HG03378 (cell line): Measurements from ENCODE around the gene GMNN.
"Not testable (repeated sequence)": the region's sequence is repeated elsewhere in the genome, so short reads cannot be mapped to it uniquely, and the experiment has no call there.

Source experiments
- ATAC-seq: cut with Tn5 transposase; IDR thresholded peaks from one replicate; pipeline ENCODE4 v1.9.1; 2021; ENCODE audit warnings: mild to moderate bottlenecking, moderate library complexity; ENCODE audit not compliant: unreplicated experiment

GMNN gene

DNA sequence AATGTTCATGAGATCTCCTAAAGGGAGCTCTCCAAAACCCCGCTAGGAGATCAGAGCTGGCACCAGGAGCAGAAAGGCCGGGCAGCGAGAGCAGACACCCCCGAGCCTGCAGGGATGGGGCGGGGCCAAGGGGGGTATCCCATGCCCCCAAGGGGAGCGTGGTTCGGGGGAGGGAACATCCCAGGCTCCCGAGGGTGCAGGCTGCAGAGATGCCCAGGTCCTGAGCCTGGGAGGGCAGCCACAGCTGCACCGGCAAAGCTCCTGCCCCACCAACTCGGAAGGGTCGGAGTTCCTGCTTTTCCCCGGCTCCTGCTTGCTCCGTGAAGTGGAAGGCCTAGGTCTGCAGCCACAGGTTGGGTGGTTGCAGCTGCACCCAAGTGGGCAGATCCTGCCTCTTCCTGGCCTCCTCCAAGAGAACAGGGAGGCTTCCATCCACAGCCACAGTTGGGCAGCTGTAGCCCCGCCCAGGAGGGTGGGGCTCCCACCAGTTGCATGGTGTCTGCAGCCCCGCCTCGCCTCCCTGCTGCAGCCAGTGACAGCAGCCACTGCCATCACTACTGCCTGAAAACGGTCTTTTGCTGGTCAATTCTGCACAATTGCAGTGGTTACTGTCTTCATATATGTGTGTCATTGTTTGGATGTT, 13.4 kb upstream of the GMNN start:
- ATAC-seq, result no peak

DNA sequence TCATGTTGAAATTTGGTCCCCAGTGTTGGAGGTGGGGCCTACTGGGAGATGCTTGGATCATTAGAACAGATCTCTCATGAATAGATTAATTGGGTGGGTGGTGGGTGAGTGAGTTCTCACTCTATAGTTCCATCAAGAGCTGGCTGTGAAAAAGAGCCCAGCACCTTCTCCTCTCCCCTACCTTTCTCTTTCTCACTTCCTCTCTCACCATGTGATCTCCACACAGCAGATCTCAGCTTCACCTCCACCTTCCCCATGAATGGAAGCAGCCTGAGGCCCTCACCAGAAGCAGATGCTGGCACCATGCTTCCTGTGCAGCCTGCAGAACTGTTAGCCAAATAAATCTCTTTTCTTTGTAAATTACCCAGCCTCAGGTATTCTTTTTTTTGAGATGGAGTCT, 12.9 kb upstream of the GMNN start:
- ATAC-seq, result no peak

DNA sequence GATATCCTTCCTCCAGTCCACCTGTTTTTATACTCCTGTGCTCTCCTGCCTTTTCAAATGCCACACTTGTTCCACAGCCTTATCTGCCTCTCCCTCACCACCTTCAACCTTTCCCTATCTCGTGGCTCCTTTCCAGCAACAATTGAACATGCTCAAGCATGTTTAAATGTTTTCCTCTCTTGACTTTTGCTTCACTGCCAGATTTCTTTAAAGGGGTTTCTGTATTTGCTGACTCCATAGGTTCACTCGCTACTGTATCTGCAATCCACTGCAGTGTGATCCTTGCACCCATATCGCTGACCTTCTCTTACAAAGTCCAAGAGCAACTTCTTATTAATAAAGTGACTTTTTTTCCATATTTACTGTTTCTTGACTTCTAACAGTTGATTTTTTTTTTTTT, 11.2 kb upstream of the GMNN start:
- ATAC-seq, result no peak

DNA sequence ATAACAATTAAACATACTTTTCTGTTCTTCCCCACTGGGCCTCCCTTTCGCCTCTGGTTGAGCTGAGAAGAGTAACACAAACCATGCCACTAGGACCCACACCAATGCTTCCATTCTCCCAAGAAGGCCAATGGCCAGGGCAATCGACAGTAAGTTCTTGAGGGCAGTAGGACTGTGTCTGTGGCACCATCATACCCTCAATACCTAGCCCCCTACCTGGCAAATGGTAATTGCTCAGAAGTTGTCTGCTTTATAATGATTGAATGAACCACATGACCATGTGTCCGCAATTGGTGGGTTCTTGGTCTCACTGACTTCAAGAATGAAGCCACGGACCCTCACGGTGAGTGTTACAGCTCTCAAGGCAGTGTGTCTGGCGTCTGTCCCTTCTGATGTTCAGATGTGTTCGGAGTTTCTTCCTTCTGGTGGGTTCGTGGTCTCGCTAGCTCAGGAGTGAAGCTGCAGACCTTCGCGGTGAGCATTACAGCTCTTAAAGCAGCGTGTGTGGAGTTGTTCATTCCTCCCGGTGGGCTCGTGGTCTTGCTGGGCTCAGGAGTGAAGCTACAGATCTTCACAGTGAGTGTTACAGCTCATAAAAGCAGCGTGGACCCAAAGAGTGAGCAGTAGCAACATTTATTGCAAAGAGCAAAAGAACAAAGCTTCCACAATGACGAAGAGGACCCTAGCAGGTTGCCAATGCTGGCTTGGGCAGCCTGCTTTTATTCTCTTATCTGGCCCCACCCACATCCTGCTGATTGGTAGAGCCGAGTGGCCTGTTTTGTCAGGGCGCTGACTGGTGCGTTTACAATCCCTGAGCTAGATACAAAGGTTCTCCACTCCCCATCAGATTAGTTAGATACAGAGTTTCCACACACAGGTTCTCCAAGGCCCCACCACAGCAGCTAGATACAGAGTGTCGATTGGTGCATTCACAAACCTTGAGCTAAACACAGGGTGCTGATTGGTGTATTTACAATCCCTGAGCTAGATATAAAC, 9.6 kb upstream of the GMNN start:
- ATAC-seq, result not testable (repeated sequence)

DNA sequence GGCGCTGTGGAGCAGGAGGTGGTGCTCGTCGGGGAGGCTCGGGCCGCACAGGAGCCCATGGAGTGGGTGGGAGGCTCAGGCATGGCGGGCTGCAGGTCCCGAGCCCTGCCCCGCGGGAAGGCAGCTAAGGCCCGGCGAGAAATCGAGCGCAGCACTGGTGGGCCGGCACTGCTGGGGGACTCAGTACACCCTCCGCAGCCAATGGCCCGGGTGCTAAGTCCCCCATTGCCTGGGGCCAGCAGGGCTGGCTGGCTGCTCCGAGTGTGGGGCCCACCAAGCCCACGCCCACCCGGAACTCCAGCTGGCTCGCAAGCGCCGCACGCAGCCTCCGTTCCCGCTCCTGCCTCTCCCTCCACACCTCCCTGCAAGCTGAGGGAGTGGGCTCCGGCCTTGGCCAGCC, 8.8 kb upstream of the GMNN start:
- ATAC-seq, result not testable (repeated sequence)

DNA sequence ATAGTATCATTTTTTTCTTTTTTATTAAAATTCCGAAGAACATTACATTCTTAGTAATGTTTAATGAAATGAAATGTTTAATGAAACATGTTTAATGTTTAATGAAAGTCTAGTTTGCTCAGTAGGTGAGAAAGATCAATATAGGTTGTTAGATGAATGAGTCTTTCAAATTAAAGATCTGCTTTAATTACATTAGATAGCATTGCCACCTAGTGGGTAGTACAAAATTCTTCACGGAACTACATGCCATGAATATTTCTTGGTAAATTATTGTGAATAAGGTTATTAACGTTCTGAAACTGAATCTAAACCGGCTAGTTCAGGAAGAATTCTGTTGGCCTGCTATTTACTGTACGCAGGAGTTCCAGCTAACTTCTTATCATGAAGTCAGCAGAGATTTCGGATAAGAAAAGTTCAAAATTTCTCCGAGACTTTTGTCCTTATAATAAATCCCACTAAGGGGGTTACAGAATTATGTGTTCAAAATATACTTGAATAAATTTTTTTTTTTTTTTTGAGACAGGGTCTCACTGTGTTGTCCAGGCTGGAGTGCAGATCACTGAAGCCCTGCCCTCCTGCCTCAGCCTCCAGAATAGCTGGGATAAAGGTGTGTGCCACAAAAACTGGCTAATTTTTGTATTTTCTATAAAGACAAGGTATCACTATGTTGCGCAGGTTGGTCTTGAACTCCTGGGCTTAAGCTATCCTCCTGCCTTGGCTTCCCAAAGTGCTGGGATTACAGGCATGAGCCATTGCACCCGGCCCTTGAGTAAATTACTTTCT, 7.9 kb upstream of the GMNN start:
- ATAC-seq, result peak; percentile 64

DNA sequence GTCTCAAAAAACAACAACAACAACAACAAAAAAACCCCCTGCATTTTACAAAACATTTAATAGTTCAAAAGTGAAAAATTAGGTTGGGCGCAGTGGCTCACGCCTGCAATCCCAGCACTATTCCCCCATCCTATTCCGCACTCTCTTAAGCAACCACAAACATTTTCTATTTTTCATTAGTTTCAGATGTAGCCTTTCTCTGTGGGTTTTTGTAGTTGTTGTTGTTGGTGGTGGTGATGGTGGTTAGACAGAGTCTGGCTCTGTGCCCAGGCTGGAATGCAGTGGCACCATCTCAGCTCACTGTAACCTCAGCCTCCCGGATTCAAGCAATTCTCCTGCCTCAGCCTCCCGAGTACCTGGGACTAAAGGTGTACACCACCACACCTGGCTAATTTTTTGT, 6.4 kb upstream of the GMNN start:
- no peak for ATAC-seq

DNA sequence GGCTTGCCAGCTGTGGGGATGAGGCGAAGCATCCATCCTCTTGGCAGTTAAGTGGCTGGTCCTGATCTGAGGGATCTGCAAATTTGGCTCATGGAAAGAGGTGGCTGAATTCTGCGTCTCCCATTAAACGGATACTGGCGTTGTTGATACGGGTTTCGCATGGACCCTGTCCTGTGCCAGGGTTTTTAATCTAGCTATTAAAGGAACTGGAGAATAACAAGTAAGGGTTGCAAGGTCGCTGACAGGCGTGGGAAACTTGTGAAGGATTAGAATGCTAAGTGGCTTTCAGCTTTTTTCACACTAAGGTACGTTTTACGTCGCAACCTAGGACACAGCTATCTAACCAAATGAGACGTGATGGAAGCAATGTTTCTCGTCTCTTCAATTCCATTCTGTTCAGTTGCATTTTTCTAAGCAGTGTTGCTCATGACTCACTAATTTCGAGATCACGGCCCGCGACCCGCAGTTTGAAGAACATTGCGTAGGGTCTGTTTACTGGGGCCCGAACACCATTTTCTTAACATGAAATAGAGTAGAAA, 852 bp downstream of the GMNN start:
- ATAC-seq, result peak; percentile 21

DNA sequence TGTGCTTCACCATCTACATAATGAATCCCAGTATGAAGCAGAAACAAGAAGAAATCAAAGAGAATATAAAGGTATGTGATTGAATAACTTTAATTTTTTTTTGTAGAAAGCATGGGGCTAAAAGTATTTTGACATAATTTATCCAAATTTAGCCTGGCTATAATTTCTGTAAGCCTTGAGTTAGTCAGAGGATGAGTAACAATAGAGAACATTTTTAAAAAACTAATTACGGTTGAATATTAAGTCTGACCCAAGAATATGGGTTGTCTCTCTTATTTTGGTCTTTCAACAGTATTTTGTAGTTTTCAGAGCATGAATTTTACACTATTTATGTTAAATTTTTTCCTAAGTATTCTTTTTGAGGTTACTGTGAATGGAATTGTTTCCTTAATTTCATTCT, 2.5 kb downstream of the GMNN start:
- no peak for ATAC-seq

DNA sequence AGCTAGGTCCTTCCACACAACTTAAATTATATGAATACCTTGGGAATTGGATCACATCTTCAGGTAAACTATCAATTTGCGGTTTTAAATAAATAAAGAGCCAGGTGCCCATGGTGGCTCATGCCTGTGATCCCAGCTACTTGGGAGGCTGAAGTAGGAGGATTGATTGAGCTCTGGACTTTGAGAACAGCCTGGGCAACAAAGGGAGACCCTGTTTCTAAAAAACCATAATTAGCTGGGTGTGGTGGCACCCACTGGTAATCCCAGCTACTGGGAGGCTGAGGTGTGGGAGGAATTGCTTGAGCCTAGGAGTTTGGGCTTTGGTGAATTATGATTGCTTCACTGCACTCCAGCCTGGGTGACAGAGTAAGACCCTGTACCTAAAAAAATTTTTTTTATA, 3.4 kb downstream of the GMNN start:
- no peak for ATAC-seq

DNA sequence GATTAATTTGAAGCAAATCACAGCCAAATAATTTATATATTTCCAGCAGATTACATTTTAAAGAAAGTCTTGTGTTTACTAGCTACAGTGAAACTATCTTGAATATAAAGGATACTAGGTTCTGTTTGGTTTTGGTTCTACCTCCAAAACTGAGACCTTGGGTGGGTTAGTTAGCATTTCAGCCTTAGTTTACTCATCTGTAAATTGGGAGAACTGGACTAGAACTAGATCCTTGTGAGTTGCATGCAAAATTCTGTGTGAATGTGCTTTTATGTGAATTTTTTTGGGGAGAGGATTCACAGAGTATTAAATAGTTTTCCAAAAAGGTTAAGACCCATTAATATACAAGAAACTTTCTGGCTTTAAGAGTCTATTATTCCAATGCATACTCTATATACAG, 4.1 kb downstream of the GMNN start:
- no peak for ATAC-seq

DNA sequence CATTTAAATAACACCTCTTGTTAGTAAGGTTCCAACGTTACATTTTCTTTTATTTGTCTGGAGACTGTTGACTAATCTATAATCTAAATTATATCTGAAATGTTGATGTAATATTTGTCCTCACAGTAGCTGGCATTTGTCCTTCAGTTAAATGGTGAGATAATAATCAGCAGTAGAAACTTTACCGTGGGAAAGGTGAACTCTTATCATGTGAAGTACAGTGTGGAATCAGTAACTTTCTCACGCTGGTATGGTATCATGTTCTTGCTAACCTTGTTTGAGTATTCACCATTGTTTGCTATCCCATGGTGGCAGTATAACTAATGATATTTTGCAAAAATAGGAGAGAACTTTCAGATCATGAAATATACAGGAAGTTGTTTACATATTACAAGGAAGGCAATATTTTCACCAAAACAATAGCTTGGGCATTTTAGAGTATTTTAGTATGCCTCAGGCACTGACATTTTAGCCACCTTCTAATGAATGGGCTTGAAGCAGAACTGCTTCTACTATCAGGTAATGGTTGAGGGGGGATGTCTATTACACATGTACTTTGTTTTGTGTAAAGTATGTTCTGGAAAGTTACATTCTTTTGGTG, 4.8 kb downstream of the GMNN start:
- ATAC-seq, result no peak

DNA sequence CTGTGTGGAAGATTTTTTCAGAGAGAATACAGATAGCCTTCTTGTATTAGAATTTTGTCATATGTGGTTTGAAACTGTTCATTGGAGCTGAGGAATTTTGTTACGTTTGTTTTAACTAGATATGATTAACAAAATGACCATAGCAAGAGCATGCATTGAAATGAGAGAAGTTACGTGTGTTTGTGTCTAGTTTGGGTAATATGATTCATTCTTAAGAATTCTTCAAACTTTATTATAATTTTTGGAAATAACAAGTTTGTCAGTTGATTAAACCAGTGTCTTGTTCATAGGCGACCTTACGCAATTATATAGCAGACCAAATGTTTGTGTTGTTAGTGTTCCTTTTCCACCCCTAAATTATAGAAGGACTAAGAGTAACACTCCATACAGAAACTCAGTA, 5.5 kb downstream of the GMNN start:
- no peak for ATAC-seq

DNA sequence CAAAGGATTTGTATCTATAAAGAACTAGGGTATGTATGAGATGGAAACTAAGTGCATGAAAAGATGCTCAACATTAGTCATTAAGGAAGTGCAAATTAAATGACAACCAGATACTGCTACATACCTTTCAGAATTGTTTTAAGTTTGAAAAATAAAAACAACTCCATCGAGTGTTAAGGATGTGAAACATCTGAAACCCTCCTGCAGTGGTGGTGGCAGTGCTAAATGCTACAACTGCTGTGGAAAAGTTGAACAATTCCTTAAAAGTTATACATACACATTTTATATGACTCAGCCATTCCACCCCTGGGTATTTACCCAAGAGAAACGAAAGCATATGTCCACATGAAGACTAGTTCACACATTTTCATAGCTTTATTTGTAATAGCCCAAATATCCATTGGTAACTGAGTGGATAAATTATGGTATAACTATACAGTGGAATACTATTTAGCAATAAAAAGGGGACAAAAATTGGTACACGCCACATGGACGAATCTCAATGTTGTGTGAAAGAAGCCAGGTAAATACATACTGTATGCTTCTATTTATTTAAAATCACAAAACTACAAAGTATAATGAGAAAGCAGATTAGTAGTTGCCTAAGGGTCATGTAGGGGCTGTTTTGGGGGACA, 13.4 kb downstream of the GMNN start:
- ATAC-seq, result no peak

DNA sequence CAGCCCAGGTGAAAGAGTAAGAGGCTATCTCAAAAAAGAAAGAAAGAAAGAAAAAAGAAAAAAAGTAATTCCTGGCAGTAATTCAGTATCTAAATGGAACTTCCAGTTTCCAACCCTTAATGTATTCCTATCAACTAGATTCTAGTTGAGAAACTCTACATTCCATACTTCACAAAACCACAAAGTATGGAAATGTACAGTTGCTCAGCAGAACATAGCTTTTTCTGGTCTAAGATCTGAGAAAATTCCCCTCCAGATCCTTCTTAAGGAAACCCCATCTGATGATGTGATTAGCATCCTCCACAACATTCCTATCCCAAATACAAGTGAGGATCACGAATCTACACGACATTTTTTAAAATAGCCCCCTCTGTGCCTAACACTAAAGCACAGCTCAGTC, 20.4 kb downstream of the GMNN start:
- ATAC-seq, result no peak

DNA sequence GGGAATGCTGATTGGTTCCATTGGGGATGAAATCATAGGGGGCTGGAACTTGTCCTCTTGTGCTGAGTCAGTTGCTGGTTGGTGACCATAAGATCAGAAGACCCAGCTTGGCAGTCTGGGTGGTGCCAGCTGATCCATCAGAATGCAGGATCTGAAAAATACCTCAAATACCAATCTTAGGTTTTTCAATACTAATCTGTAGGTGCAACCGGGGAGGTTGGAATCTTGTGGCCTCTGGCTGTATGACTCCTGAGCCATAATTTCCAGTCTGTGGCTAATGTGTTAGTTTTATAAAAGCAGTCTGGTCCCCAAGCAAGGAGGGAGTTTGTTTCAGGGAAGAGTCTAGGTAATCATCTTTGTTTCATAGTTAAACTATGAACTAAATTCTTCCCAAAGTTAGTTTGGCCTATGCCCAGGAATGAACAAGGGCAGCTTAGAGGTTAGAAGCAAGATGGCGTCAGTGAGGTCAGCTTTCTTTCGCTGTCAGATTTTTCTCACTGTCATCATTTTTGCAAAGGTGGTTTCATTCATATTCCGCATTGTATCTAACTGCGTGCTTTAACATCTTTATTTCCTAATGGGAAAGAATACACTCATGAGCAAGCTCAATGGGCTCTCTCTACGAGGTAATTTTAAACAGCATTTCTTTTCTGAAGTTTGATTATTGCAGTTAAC, 22.0 kb downstream of the GMNN start:
- no peak for ATAC-seq

DNA sequence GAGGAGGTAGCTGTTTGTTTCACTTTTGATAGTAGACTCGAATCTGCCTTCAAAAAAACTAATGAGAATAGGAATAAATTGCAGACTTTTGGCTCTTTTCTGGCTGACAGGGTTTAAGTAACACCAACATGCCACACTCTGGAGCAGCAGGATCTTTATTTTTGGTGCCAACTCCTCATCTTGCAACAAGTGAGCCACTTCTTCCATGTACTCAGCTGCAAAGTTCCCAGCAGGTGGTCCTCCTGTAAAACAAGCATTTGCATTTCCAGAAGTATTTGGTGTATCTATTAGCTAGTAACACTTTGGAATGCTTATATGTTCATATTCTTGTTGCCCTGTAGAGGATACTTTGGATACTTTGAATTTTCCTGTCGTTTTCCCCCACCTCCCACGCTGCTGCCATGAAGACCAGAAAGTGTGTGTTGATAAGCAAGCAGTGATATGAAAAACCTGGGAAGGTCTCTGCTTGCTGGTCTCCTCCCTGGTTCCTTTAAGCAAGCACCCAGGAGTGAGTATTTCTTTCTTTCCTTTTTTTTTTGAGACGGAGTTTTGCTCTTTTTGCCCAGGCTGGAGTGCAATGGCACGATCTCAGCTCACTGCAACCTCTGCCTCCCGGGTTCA, 23.0 kb downstream of the GMNN start:
- no peak for ATAC-seq

DNA sequence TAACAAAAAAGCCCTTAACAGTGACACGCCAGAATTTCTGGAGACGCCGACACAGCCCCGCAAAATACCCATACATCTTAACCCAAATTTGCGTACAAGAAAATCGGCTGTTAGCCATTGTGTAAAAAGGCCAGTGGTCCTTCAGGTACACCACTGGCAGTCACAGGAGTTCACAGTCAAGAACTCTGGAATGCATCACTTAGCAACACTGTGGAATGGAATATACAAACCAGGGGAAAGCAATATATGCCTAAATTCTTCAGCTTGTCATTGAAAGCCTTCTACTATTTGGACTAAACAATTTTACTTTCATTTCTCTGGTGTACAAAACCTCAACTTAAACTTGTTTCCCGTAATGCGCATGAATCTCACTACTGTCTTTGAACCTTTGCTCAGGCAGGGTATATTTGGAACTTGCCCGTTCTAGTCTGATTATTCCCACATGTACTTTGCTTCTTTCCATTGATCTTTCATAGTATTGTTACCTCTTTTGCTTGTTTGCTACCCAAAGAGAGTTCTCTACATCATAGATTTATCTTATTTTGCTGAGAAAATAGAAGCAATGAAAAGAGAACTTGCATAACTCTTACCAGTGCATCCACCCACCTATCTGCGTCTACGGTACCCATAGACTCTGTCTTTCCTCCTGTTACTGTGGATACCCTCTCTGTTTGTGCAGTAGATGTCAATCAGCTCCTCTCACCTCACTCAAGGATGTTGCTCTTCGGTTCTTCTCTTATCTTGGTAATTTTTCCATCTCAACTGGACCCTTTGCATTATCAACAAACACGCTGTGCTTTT, 24.2 kb downstream of the GMNN start, which contains the start of gene ARMH2:
Gene ARMH2, minus strand, starts transcription at position 178 of the 801 bp plus-strand sequence. Its CDS starts 60 bp downstream, at position 118.
- ATAC-seq, result no peak
